Heart left ventricle (tissue), 13 donors: ENCODE data around the gene COPS6.

Experiments
- POLR2A ChIP-seq, 2 donors: fragments of 450-650 bp; IDR thresholded peaks; one replicate each; pipeline ENCODE4 v1.6.1; 2017; ENCODE audit warnings: antibody characterized with exemption in 2 of 2, mild to moderate bottlenecking in 2 of 2, moderate library complexity in 2 of 2
- TF ChIP-seq, protein P1 (sequence below), 12 donors: fragments of 200-600 bp; sonication (generic) in 4 of 12; IDR thresholded peaks; one replicate each; pipeline versions ENCODE4 v1.5.0 to v1.8.0; 2018 to 2022; ENCODE audit warnings: antibody characterized with exemption in 12 of 12, mild to moderate bottlenecking in 5 of 12
- donor health status: ischemic (EF 13 %, LVEDD 7.1; RV severe dilation, severe dysfunction).
- donor health status: DM: no; HTN: yes; CAD: no.
- donor health status: DM: no; HTN: no; CAD: no.
- donor health status: ischemic (EF 25% LVEDD 6.9; RV normal size, moderate dysfunction).
- donor health status: ischemic (EF 25% LVEDD 5.7; RV mildly dilated, moderate dysfunction).
- donor health status: ischemic (EF 35%, LVEDD 5.7; RV mildly dilated, moderate dysfunction).
- donor health status: nonischemic (EF 11% LVEDD 7.7; RV severe dilation, severe dysfunction).
- donor health status: DM: yes; HTN: yes; CAD: no.
- donor health status: PGD.
- donor health status: ischemic (EF 29% LVEDD 5.4; RV normal size, mild dysfunction).
- donor health status: nonischemic (EF 23%, LVEDD 6.1; RV moderate dilation, normal function).

DNA sequence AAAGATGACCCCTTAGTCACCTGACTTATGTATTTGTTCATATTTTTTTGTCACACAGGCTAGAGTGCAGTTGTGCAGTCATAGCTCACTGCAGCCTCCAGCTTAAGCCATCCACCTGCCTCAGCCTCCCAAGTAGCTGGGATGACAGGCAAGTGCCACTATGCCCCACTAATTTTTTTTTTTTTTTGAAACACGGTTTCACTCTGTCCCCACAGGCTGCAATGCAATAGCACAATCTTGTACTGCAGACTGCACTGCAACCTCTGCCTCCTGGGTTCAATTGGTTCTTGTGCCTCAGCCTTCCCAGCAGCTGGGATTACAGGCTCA lies 39.8 kb downstream of the COPS6 start:
- no peak for TF ChIP-seq POLR2A (IDR thresholded peaks at IDR 0.05)
- TF ChIP-seq, protein P1, sequence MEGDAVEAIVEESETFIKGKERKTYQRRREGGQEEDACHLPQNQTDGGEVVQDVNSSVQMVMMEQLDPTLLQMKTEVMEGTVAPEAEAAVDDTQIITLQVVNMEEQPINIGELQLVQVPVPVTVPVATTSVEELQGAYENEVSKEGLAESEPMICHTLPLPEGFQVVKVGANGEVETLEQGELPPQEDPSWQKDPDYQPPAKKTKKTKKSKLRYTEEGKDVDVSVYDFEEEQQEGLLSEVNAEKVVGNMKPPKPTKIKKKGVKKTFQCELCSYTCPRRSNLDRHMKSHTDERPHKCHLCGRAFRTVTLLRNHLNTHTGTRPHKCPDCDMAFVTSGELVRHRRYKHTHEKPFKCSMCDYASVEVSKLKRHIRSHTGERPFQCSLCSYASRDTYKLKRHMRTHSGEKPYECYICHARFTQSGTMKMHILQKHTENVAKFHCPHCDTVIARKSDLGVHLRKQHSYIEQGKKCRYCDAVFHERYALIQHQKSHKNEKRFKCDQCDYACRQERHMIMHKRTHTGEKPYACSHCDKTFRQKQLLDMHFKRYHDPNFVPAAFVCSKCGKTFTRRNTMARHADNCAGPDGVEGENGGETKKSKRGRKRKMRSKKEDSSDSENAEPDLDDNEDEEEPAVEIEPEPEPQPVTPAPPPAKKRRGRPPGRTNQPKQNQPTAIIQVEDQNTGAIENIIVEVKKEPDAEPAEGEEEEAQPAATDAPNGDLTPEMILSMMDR (IDR thresholded peaks at IDR 0.05) = no peak
